Measurements from ENCODE around the gene ABAT.

Gene ABAT

GRCh38 chr16:8647721-8648318 lies 26.6 kb upstream of the ABAT start:
- TF ChIP-seq REST (IDR thresholded peaks at IDR 0.05; ENCODE audit: insufficient read depth in 1 of 2, low read depth in 2 of 2, low read length in 2 of 2) (no peak), SIN3A (IDR thresholded peaks at IDR 0.05; ENCODE audit: borderline replicate concordance, insufficient read depth, low read length) (no peak), FOXP2 (optimal IDR thresholded peaks at IDR 0.05; ENCODE audit: borderline replicate concordance, extremely low read depth, extremely low read length, insufficient read depth) (no peak), TAF1 (IDR thresholded peaks at IDR 0.05; ENCODE audit: borderline replicate concordance, insufficient read depth, low read length) (no peak), POLR2AphosphoS5 (IDR thresholded peaks at IDR 0.05; ENCODE audit: low read depth, low read length) (no peak)

DNA sequence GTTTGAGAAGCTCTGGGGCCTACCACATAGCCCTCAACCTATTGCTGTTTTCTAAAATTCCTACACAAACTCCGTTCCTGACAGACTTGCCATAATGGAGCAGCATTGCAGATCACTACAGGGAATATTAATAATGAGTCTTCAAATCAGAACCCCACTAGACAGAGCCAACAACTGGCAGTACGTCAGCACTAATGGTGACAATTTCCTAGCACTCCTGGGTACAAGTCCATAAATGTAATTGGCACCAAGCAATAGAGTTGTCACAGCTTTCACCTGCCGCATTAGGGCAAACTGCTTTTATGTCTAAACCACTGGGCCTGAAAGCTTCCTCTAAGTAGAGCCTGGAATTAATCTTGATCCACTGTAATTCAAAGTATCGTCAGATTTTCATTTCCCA lies 25.5 kb upstream of the ABAT start:
- TF ChIP-seq REST (IDR thresholded peaks at IDR 0.05; ENCODE audit: insufficient read depth in 1 of 2, low read depth in 2 of 2, low read length in 2 of 2) = no peak
- no peak for TF ChIP-seq FOXP2 (optimal IDR thresholded peaks at IDR 0.05; ENCODE audit: borderline replicate concordance, extremely low read depth, extremely low read length, insufficient read depth)
- TF ChIP-seq SIN3A (IDR thresholded peaks at IDR 0.05; ENCODE audit: borderline replicate concordance, insufficient read depth, low read length) = no peak

- TF ChIP-seq FOXP2 (optimal IDR thresholded peaks at IDR 0.05; ENCODE audit: borderline replicate concordance, extremely low read depth, extremely low read length, insufficient read depth) (no peak), POLR2AphosphoS5 (IDR thresholded peaks at IDR 0.05; ENCODE audit: low read depth, low read length) (no peak)
These were observed 24.4 kb upstream of the ABAT start for GRCh38 chr16:8649829-8650554.

DNA sequence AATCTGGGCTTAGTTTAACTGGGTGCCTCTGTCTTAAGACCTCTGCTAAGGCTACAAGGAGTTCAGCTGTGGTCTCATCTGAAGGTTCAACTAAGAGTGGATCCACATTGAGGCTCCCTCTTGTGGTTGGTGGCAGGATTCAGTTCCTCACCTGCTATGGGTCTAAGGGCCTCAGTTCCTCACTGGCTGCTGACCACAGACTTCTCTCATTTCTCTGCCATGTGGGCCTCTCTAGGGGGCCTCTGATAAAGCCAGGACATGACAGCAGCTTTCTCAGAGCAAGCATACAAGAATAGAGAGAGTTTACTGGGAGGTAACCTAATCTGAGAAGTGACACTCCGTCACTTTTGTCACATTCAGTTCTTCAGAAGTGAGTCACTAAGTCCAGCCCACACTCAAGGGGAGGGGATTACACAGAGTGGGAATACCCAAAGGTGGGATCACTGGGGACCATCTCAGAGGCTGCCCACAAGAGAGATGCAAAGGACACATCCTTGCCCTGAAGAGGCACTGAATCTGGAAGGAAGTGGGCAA lies 19.2 kb upstream of the ABAT start:
- TF ChIP-seq REST (IDR thresholded peaks at IDR 0.05; ENCODE audit: insufficient read depth in 1 of 2, low read depth in 2 of 2, low read length in 2 of 2) (no peak), SIN3A (IDR thresholded peaks at IDR 0.05; ENCODE audit: borderline replicate concordance, insufficient read depth, low read length) (no peak), POLR2AphosphoS5 (IDR thresholded peaks at IDR 0.05; ENCODE audit: low read depth, low read length) (no peak), FOXP2 (optimal IDR thresholded peaks at IDR 0.05; ENCODE audit: borderline replicate concordance, extremely low read depth, extremely low read length, insufficient read depth) (no peak), TAF1 (IDR thresholded peaks at IDR 0.05; ENCODE audit: borderline replicate concordance, insufficient read depth, low read length) (no peak)

GRCh38 chr16:8656376-8656775 lies 18.0 kb upstream of the ABAT start:
- TF ChIP-seq FOXP2 (optimal IDR thresholded peaks at IDR 0.05; ENCODE audit: borderline replicate concordance, extremely low read depth, extremely low read length, insufficient read depth) = no peak
- no peak for TF ChIP-seq POLR2AphosphoS5 (IDR thresholded peaks at IDR 0.05; ENCODE audit: low read depth, low read length)
- TF ChIP-seq REST (IDR thresholded peaks at IDR 0.05; ENCODE audit: insufficient read depth in 1 of 2, low read depth in 2 of 2, low read length in 2 of 2) = no peak

Data from PFSK-1 (cell line).